ENCODE results near the gene SH3PXD2A. TPM values are rescaled to one million over a fixed set of nuclear protein-coding genes. Genes with fewer than 3 reads are reported as not detected.

The SH3PXD2A gene
- total RNA-seq, 4 donors from 2014 or later: 12.1 to 68.5 (median 21.7) TPM

DNA sequence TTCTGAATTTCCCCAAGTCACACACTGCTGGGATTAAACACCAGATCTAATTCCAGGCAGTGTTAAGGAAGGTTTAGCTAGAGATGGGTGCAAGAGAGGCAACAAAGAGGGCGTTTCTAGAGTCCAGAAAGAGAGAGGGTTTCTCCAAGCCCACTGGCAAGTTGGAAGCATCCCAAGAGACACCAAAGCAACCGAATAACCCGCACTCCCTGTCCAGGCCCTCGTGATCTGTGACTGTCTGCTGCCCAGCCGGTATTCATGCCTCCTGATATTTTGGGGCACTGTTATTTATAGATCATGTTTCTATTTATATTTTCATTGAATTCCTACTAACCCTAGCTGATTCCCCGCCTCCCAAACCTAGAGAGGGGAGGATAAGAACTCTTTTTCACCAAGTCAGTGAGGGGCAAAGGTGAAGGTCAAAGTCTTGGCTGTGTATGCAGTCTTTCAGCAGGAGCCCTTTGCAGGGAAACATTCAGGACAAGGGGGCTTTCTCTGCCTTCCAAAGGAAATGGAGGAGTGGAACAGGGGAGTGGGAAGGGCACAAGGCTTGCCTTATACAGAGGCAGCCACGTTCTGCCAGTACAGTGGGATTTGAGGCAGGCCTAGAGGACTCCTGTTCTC is 103.6 kb downstream of the SH3PXD2A start:
- no peak overlapping the region for H3K27ac ChIP-seq
- H3K4me1 ChIP-seq: peaks cover 0 to 10% (median 0%) of the 10 kb centered on the region in 4 donors
- TF ChIP-seq POLR2A (IDR thresholded peaks at IDR 0.05): no peak
- TF ChIP-seq, protein P1, sequence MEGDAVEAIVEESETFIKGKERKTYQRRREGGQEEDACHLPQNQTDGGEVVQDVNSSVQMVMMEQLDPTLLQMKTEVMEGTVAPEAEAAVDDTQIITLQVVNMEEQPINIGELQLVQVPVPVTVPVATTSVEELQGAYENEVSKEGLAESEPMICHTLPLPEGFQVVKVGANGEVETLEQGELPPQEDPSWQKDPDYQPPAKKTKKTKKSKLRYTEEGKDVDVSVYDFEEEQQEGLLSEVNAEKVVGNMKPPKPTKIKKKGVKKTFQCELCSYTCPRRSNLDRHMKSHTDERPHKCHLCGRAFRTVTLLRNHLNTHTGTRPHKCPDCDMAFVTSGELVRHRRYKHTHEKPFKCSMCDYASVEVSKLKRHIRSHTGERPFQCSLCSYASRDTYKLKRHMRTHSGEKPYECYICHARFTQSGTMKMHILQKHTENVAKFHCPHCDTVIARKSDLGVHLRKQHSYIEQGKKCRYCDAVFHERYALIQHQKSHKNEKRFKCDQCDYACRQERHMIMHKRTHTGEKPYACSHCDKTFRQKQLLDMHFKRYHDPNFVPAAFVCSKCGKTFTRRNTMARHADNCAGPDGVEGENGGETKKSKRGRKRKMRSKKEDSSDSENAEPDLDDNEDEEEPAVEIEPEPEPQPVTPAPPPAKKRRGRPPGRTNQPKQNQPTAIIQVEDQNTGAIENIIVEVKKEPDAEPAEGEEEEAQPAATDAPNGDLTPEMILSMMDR (IDR thresholded peaks at IDR 0.05): no peak
- H3K9me3 ChIP-seq: no peaks in the 10 kb centered on the region
- H3K27me3 ChIP-seq: no peaks in the 10 kb centered on the region
- no peak for DNase-seq
- no peak overlapping the region for H3K4me3 ChIP-seq
- H3K36me3 ChIP-seq: no peaks in the 10 kb centered on the region

DNA sequence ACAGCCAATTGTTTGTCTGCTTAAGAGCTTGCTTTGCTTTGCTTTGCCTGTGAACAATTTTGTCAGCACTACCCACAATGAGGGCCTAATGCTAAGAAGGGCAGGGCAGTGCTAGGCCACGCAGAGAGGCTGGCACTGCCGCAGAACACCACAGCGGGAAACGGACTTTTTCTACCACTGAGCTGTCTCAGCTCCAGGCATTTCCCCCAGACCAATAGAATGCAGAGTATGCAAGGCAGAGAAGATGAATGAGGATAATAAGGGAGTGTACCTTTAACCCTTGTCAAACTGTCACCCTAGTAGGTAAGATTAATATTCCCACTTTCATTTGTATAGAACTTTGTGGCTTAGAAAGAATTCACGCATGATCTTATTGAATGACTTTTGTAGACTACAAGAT is 104.5 kb downstream of the SH3PXD2A start:
- DNase-seq: no peak
- H3K27ac ChIP-seq: no peak overlapping the region
- TF ChIP-seq POLR2A (IDR thresholded peaks at IDR 0.05): no peak
- TF ChIP-seq, protein P1 (IDR thresholded peaks at IDR 0.05): no peak

GRCh38 chr10:103749779-103750178 is 105.6 kb downstream of the SH3PXD2A start:
- no peak overlapping the region for H3K27ac ChIP-seq
- TF ChIP-seq, protein P1 (IDR thresholded peaks at IDR 0.05): no peak
- TF ChIP-seq POLR2A (IDR thresholded peaks at IDR 0.05): no peak
- H3K9me3 ChIP-seq: no peaks in the 10 kb centered on the region
- H3K27me3 ChIP-seq: no peaks in the 10 kb centered on the region
- no peaks in the 10 kb centered on the region for H3K36me3 ChIP-seq
- H3K4me3 ChIP-seq: no peak overlapping the region
- DNase-seq: no peak
- peaks cover 0 to 20% (median 0%) of the 10 kb centered on the region in 4 donors for H3K4me1 ChIP-seq

More for the DNA sequence above, 104.5 kb downstream of the SH3PXD2A start:
- H3K36me3 ChIP-seq: no peaks in the 10 kb centered on the region
- no peak overlapping the region for H3K4me3 ChIP-seq
- no peaks in the 10 kb centered on the region for H3K27me3 ChIP-seq
- H3K4me1 ChIP-seq: peaks cover 0 to 14% (median 0%) of the 10 kb centered on the region in 4 donors
- H3K9me3 ChIP-seq: no peaks in the 10 kb centered on the region

DNA sequence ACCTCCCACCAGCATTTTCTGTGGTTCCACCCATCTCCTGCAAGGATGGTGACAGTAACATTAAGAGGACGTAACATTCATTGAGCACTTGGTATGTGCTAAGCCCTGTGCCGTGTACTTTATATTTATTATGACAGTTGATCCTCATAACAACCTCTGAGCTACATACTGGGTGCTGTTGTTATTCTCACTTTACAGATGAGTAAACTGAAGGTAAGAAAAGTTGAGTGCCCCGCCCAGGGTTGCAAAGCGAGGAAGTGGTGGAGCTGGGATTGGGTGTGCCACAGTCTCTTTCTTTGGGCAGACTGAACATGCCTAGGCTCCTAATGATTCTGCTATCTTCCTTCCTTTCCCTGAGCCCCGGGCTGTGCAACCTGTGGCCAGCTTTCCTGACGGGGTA is 107.4 kb downstream of the SH3PXD2A start:
- H3K4me3 ChIP-seq: no peak overlapping the region

GRCh38 chr10:103747193-103747865 is 108.0 kb downstream of the SH3PXD2A start:
- TF ChIP-seq, protein P1 (IDR thresholded peaks at IDR 0.05): no peak
- no peak for TF ChIP-seq POLR2A (IDR thresholded peaks at IDR 0.05)
- DNase-seq: no peak
- Histone ChIP-seq H3K27ac (no peak overlapping the region), H3K27me3 (no peaks in the 10 kb centered on the region), H3K4me1 (peaks cover 0 to 20% (median 0%) of the 10 kb centered on the region in 4 donors), H3K4me3 (no peak overlapping the region), H3K9me3 (no peaks in the 10 kb centered on the region), H3K36me3 (no peaks in the 10 kb centered on the region)

More for the DNA sequence above, 107.4 kb downstream of the SH3PXD2A start:
- no peaks in the 10 kb centered on the region for H3K36me3 ChIP-seq
- no peak for DNase-seq
- no peaks in the 10 kb centered on the region for H3K27me3 ChIP-seq
- TF ChIP-seq, protein P1 (IDR thresholded peaks at IDR 0.05): no peak
- no peaks in the 10 kb centered on the region for H3K9me3 ChIP-seq
- H3K27ac ChIP-seq: no peak overlapping the region
- H3K4me1 ChIP-seq: peaks cover 0 to 20% (median 0%) of the 10 kb centered on the region in 4 donors

All from Peyer's patch (tissue), 4 donors.